Lung microvascular endothelial cell (primary cell): ENCODE data around the gene ARVCF. TPM values are rescaled to one million over a fixed set of nuclear protein-coding genes. Genes with fewer than 3 reads are reported as not detected.

ENCODE experiments used
- DNase-seq, 2 donors: peaks; one replicate each; pipeline versions ENCODE4 v3.0.0 to v3.0.0-alpha.2; 2010; ENCODE audit warnings: low read depth in 2 of 2
- total RNA-seq: library from RNA; depleted of rRNA; stranded (reverse); fragments of >200 nt; gene quantifications from 2 replicates; pipeline ENCODE4 v1.2.1, GENCODE V29; 2014

Gene ARVCF
- total RNA-seq, 1 donor from 2014 or later: 72.0 TPM

DNA sequence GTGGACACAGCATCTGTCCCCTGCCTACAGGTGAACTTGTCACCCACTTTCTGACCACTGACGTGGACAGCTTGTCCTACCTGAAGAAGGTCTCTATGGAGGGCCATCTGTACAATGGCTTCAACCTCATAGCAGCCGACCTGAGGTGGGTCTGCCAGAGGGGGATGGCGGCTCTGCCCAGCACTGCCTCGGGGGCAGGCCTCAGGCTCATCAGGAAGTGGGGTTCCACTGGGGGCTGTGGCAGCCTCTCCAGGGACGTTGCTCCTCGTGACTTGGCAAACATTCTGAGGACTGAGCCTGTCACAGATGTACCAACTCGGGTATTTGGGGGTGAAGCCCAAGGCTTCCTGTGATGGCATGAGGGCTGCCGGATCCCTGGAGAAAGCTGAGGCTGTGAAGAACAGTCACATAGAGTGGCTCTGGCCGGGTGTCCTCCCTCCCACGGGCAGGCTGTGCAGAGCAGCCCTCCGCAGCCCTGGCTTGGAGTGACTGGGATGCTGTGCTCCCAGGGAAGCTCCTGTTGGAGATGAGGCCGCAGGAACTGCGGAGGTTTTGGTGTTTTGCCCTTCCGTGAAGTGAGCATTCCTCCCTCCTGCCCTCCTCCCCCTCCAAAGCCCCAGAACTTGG lies 36.9 kb upstream of the ARVCF start:
- DNase-seq: no peak

DNA sequence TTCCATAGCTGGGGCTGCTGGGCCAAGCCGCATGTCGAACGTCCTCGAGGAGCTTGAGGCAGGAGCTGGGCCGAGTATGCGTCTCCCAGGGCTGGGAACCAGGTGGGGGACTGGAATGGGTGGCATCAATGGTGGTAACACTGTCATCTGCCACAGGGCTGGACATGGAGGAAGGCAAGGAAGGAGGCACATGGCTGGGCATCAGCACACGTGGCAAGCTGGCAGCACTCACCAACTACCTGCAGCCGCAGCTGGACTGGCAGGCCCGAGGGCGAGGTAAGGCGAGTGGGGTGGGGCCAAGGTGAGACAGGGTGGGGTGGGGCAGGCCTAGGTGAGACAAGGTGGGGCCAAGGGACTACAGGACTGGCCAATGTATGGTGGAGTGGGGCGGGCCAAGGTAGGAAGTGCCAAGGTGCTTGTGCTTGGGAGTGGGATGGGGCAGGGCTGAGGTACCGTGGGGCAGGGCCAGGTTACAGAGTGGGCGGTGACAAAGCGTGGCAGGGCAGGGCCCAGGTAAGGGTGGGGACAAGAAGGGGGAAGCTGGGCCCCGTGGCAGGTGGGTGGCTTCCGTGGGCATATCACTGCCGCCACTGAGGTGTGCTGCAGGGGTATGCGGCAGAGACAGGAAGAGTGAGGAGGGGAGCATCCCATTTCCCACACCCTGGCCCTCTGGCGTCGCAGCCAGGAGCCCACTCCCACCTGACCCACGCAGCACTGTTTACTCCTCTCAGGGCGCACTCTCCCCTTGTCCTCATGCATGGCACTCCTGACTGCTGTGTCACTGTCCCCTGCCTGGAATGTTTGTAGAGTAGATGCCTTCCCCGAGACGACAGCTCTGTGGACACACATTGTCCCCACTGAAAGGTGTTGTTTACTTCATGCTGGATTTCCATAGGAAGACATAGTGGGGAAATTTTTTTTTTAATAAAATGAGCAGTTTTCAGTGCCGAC lies 36.0 kb upstream of the ARVCF start:
- DNase-seq: no peak

DNA sequence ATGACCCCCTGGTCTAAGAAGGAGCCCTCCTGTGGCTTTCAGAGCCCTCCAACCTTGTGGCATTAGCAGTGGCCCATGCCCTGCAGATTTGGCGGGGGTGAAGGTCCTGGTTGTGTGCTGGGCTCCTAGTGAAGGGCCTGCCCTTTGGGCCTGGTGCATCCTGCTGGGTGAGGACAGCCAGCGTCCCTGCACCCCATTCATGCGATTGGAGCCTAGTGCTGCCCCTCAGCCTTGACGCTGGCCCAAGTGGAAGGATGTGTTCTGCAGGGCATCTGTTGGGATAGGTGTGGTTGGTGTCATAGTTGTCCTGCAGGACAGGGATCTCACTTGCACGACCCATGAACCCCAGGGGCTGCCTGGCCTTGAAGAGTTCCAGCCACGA lies 35.3 kb upstream of the ARVCF start:
- no peak for DNase-seq

GRCh38 chr22:20046730-20047129 lies 30.1 kb upstream of the ARVCF start:
- no peak for DNase-seq

GRCh38 chr22:20044495-20045151 lies 28.0 kb upstream of the ARVCF start:
- DNase-seq: no peak

DNA sequence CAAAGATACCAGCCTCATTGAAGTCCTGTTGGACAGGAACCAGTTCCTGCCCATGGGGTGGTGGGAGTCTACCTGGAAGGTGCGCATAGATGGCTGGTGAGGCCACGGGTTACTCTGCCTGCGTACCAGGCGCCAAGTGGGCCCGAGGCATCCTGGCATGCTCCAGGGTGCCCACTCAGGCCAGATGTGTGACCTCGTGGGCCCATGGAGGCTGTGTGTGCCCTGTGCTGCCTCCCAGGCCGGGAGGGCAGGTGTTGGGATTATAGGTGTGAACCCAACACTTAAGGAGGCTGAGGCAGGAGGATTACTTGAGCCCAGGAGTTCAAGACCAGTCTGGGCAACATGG lies 27.3 kb upstream of the ARVCF start:
- DNase-seq: no peak

DNA sequence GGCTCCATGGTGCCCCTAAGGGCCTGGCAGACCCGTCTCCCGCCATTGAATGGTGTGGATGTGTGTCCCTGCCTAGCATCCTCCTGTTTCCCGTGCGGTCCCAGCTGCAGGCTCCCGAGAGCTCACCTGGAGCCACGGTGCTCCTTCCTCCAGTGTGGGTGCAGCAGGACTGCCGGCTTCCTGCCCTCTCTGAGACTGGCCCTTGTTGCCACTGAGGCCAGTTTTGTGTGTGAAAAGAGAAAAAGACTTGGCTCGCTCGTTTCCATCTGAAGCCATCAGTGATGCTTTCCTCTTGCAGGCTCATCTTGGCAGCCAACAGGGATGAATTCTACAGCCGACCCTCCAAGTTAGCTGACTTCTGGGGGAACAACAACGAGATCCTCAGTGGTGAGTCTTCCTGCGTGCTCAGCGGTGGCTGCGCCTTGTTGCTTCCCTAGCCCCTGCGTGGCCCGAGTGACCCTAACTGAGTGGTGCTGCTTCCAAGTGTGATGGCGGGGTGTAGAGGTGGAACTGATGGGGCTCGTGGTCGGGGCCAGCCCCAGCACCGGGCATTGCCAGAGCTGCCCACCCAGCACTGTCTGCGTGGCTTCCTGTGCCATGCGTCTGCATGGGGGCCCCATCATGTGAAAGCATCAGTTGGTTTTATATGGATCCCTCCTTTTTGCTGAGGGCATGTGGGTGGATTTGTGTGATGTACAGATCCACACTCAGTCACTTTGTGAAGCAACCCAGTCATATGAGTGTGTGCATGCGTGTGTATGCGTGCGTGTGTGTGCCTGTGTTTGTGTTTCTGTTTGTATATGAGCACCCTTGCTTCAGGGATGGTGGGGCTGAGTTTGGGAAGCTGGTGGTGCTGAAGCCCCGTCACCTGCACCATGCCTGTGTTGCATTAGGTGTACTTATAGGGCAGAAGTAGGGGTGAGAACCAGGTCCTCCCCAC lies 26.7 kb upstream of the ARVCF start:
- DNase-seq: no peak

GRCh38 chr22:20040327-20041200 lies 23.9 kb upstream of the ARVCF start:
- no peak for DNase-seq

- no peak for DNase-seq
These were observed 23.2 kb upstream of the ARVCF start for GRCh38 chr22:20039683-20040325.

GRCh38 chr22:20038574-20038973 lies 22.0 kb upstream of the ARVCF start:
- DNase-seq: no peak

- DNase-seq: no peak
These were observed 20.8 kb upstream of the ARVCF start for GRCh38 chr22:20037419-20037818.

- no peak for DNase-seq
These were observed 20.1 kb upstream of the ARVCF start for GRCh38 chr22:20036535-20037392.

GRCh38 chr22:20036084-20036482 lies 19.5 kb upstream of the ARVCF start:
- no peak for DNase-seq

- no peak for DNase-seq
These were observed 18.9 kb upstream of the ARVCF start for GRCh38 chr22:20035375-20036083.

- DNase-seq: no peak
These were observed 17.5 kb upstream of the ARVCF start for GRCh38 chr22:20034143-20034542.

DNA sequence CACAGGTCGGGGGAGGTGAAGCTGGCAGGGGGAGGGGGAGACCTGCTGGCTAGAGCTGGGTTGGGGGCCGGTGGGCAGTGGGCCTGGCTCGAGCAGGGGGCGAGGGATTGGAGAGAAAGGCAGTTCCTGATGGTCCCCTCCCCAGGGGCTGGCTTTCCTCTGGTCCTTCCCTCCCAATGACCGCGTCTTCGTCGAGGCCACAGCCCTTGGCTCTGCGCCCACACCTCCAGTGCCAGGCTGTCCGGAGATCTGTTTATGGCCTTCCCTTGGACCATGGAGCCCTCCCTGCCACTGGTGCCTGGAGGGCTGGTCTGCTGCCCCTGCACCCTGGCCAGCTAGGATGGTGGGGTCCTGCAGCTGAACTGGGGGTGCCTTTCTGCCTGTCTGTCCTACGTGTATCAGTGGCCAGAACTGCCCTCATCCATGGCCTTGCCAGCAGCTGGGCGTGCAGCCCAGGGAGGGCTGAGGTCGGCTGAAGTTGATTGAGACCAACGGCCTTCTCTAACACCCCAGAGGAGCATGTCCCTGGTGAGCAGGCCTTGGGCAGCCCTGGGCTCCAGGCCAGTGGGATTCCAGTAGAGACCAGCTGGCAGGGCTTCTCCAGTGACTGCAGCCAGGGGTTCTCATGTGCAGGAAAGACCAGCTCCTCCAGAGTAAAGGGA lies 16.6 kb upstream of the ARVCF start:
- DNase-seq: no peak

- DNase-seq: no peak
These were observed 15.9 kb upstream of the ARVCF start for GRCh38 chr22:20032407-20032991.
